GM12878 (cell line): ENCODE results near the gene INTS6L. TPM values are rescaled to one million over a fixed set of nuclear protein-coding genes. Genes with fewer than 3 reads are reported as not detected.

ENCODE experiments used
- ATAC-seq: fragments of 200-7000 bp; cut with Tn5 transposase; 3 replicates; pipeline ENCODE4 v1.9.1; 2020; ENCODE audit warnings: mild to moderate bottlenecking, moderate library complexity
- BruUV-seq: library from RNA; stranded (reverse); fragments of 400-500 nt; replicated peaks from 2 replicates; lab custom pipeline; 2021; lab: Mats Ljungman, UMichigan
- CTCF ChIA-PET: fragments of 300-600 bp; sonication (Branson Sonifier 250); formaldehyde crosslinking; extraction: SDS; loops from one replicate; lab custom pipeline; 2021; ENCODE audit warnings: inconsistent platforms; lab: Yijun Ruan, JAX
- POLR2A ChIA-PET: fragments of 350-600 bp; formaldehyde crosslinking; extraction: SDS; loops from one replicate; lab custom pipeline; 2021; ENCODE audit warnings: inconsistent platforms; lab: Charles Lee
- RAD21 ChIA-PET: fragments of 300-600 bp; sonication (Branson Sonifier 250); formaldehyde crosslinking; loops from one replicate; lab custom pipeline; 2023; ENCODE audit warnings: antibody characterized with exemption; ENCODE audit not compliant: unreplicated experiment; lab: Charles Lee
- SMC1A ChIA-PET: fragments of 300-600 bp; sonication (Branson Sonifier 250); formaldehyde crosslinking; loops from one replicate; lab custom pipeline; 2023; ENCODE audit not compliant: unreplicated experiment, uncharacterized antibody; lab: Charles Lee
- DNase-seq: peaks from one replicate; pipeline ENCODE4 v3.0.0-alpha.2; 2011; ENCODE audit warnings: low read depth, low spot score
- FAIRE-seq: peaks from 3 replicates; lab custom pipeline; 2011; peaks lifted over from hg19 to GRCh38; lab: Jason Lieb, UNC
- H2AFZ ChIP-seq: 2 replicates; pipeline ENCODE4 v1.6.0; 2011; ENCODE audit warnings: low read depth, low read length, control low read depth; ENCODE audit not compliant: control insufficient read depth
- H3K27ac ChIP-seq: 2 replicates; pipeline ENCODE4 v1.5.1; 2011; ENCODE audit warnings: control low read depth; ENCODE audit not compliant: control insufficient read depth, insufficient read depth
- H3K27me3 ChIP-seq, 2 experiments: replicated peaks in 1 of 2; 2 replicates each; pipeline versions ENCODE4 v1.6.0 to v1.6.1; 2011; ENCODE audit warnings: low read length in 1 of 2; ENCODE audit not compliant: control insufficient read depth in 2 of 2, insufficient read depth in 2 of 2
- H3K36me3 ChIP-seq, 2 experiments: 2 replicates each; pipeline ENCODE4 v1.5.1; 2011; ENCODE audit warnings: low read length in 1 of 2; ENCODE audit not compliant: control insufficient read depth in 2 of 2, insufficient read depth in 2 of 2
- H3K4me1 ChIP-seq: 2 replicates; pipeline ENCODE4 v1.6.1; 2011; ENCODE audit warnings: mild to moderate bottlenecking, low read length, moderate library complexity, mixed read lengths; ENCODE audit not compliant: control insufficient read depth, insufficient read depth
- H3K4me2 ChIP-seq: 2 replicates; pipeline ENCODE4 v1.6.0; 2011; ENCODE audit warnings: control low read depth; ENCODE audit not compliant: control insufficient read depth, insufficient read depth
- H3K4me3 ChIP-seq: fragments of 200-600 bp; sonication (generic); 2 replicates; pipeline ENCODE4 v1.5.1; 2016
- H3K79me2 ChIP-seq: 2 replicates; pipeline ENCODE4 v1.6.0; 2011; ENCODE audit warnings: low read length; ENCODE audit not compliant: control insufficient read depth, insufficient read depth
- H3K9ac ChIP-seq: 2 replicates; pipeline ENCODE4 v1.8.0; 2011; ENCODE audit warnings: low read length, control low read depth, mixed read lengths; ENCODE audit not compliant: control insufficient read depth, insufficient read depth
- H3K9me3 ChIP-seq: replicated peaks from 3 replicates; pipeline ENCODE4 v1.5.1; 2011; ENCODE audit warnings: mild to moderate bottlenecking, low read length; ENCODE audit not compliant: control insufficient read depth, insufficient read depth
- H4K20me1 ChIP-seq: 2 replicates; pipeline ENCODE4 v1.6.0; 2011; ENCODE audit not compliant: control insufficient read depth, insufficient read depth
- ELK1 ChIP-seq: IDR thresholded peaks from 2 replicates; pipeline ENCODE4 v1.6.1; 2012; ENCODE audit warnings: low read depth, low read length, improper control_type of control experiment
- ZSCAN29 ChIP-seq: fragments of 450-650 bp; IDR thresholded peaks from 2 replicates; pipeline ENCODE4 v1.6.1; 2017; ENCODE audit warnings: mild to moderate bottlenecking, moderate library complexity
- WGBS: methylation state at CpG from one replicate; pipeline ENCODE4 v1.1.6; 2016; ENCODE audit warnings: low lambda C conversion rate; ENCODE audit not compliant: insufficient replicate concordance, insufficient coverage; ENCODE audit errors: missing lambda C conversion rate; 5-methylcytosine and 5-hydroxymethylcytosine counted together
- in situ Hi-C: fragments of 300-500 bp; cut with MboI; formaldehyde crosslinking; loops from 9 replicates; pipeline ENCODE4 v1.14.3; 2018; ENCODE audit warnings: mixed read lengths
- intact Hi-C: fragments of 100-400 bp; cut with micrococcal nuclease; formaldehyde crosslinking; loops from one replicate; pipeline ENCODE4 v1.14.2; 2022; ENCODE audit not compliant: unreplicated experiment
- polyA plus RNA-seq, 11 experiments: library from polyadenylated mRNA; depleted of rRNA in 4 of 11; unstranded in 6 of 11; stranded (reverse) in 5 of 11; fragments of >200 nt; fragmentation: Nextera tagmentation in 4 of 11; fragmentation: Illumina TruSeq in 1 of 11; extraction: Ambion mirVana in 4 of 11; extraction: Trizol in 1 of 11; gene quantifications; 1 replicate in 1 of 11; 2 replicates in 10 of 11; pipeline versions ENCODE4 v1.2.1 to v1.2.3, GENCODE V29; 2011 to 2016; ENCODE audit warnings: inconsistent platforms in 2 of 11, missing spikeins in 2 of 11, low read depth in 1 of 11
- total RNA-seq, 4 experiments: library from RNA; depleted of rRNA in 3 of 4; stranded (reverse); fragments of >200 nt in 3 of 4; fragmentation: Illumina TruSeq in 1 of 4; extraction: Trizol in 1 of 4; gene quantifications; 2 replicates each; pipeline versions ENCODE4 v1.2.1 to v1.2.3, GENCODE V29; 2013 to 2021
- TF ChIP-seq, protein P1 (sequence below): fragments of 150-350 bp; IDR thresholded peaks from 2 replicates; pipeline ENCODE4 v1.6.1; 2016; ENCODE audit warnings: low read depth, low read length
- TF ChIP-seq, protein P2 (sequence below): fragments of 450-650 bp; conservative IDR thresholded peaks from 2 replicates; pipeline ENCODE4 v1.6.1; 2017; ENCODE audit warnings: mild to moderate bottlenecking, moderate library complexity

INTS6L gene
- total and polyA plus RNA-seq, 10 of the 15 experiments (the other 5 are each of a cell fraction or from before 2014, with no cell fraction given) = 4.9 to 84.9 (median 15.3) TPM

- ChIA-PET RAD21 (no interaction called here), SMC1A (interaction anchor here (0.8 to 1.3 kb wide), 2 partner anchors 91 to 184 kb away, joined by 3 to 4 read pairs; no protein-coding TSS in a partner anchor), POLR2A (no interaction called here), CTCF (interaction anchor here (0.7 to 2.5 kb wide), 4 partner anchors 8 to 206 kb away, joined by 3 to 9 read pairs (median 4); no protein-coding TSS in a partner anchor)
- no peaks in the 10 kb centered on the region for H3K9me3 ChIP-seq
- no peak overlapping the region for H2AFZ ChIP-seq
- intact Hi-C loops (no loop called here), in situ Hi-C loops (no loop called here)
- no peaks in the 10 kb centered on the region for H3K4me1 ChIP-seq
- no peak overlapping the region for H3K27ac ChIP-seq
- 49% methylated on average over 7 of the region's 7 CpGs for WGBS
- H3K79me2 ChIP-seq = no peaks in the 10 kb centered on the region
- H3K4me2 ChIP-seq = no peak overlapping the region
- no peaks in the 10 kb centered on the region; a peak in 1 of 4 replicates for H3K27me3 ChIP-seq
- TF ChIP-seq ZSCAN29 (no peak), ELK1 (no peak)
- TF ChIP-seq, protein P1, sequence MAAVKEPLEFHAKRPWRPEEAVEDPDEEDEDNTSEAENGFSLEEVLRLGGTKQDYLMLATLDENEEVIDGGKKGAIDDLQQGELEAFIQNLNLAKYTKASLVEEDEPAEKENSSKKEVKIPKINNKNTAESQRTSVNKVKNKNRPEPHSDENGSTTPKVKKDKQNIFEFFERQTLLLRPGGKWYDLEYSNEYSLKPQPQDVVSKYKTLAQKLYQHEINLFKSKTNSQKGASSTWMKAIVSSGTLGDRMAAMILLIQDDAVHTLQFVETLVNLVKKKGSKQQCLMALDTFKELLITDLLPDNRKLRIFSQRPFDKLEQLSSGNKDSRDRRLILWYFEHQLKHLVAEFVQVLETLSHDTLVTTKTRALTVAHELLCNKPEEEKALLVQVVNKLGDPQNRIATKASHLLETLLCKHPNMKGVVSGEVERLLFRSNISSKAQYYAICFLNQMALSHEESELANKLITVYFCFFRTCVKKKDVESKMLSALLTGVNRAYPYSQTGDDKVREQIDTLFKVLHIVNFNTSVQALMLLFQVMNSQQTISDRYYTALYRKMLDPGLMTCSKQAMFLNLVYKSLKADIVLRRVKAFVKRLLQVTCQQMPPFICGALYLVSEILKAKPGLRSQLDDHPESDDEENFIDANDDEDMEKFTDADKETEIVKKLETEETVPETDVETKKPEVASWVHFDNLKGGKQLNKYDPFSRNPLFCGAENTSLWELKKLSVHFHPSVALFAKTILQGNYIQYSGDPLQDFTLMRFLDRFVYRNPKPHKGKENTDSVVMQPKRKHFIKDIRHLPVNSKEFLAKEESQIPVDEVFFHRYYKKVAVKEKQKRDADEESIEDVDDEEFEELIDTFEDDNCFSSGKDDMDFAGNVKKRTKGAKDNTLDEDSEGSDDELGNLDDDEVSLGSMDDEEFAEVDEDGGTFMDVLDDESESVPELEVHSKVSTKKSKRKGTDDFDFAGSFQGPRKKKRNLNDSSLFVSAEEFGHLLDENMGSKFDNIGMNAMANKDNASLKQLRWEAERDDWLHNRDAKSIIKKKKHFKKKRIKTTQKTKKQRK = no peak
- TF ChIP-seq, protein P2, sequence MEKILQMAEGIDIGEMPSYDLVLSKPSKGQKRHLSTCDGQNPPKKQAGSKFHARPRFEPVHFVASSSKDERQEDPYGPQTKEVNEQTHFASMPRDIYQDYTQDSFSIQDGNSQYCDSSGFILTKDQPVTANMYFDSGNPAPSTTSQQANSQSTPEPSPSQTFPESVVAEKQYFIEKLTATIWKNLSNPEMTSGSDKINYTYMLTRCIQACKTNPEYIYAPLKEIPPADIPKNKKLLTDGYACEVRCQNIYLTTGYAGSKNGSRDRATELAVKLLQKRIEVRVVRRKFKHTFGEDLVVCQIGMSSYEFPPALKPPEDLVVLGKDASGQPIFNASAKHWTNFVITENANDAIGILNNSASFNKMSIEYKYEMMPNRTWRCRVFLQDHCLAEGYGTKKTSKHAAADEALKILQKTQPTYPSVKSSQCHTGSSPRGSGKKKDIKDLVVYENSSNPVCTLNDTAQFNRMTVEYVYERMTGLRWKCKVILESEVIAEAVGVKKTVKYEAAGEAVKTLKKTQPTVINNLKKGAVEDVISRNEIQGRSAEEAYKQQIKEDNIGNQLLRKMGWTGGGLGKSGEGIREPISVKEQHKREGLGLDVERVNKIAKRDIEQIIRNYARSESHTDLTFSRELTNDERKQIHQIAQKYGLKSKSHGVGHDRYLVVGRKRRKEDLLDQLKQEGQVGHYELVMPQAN = no peak
- no peak for ATAC-seq
- BruUV-seq = no TSS peak
- no peak overlapping the region for H3K4me3 ChIP-seq
- no peak for DNase-seq
- H4K20me1 ChIP-seq = no peaks in the 10 kb centered on the region
- FAIRE-seq = no peak
- H3K36me3 ChIP-seq = no peaks in the 10 kb centered on the region
- H3K9ac ChIP-seq = no peak overlapping the region
Observed at GRCh38 chrX:135480076-135480475, 40.4 kb upstream of the INTS6L start.
